IMR-90 (cell line): ENCODE results near the gene COL11A2.

Experiments
- BHLHE40 ChIP-seq: fragments of 150-350 bp; IDR thresholded peaks from 2 replicates; pipeline ENCODE4 v1.6.1; 2016; ENCODE audit warnings: mild to moderate bottlenecking, low read depth, low read length
- CEBPB ChIP-seq: IDR thresholded peaks from 2 replicates; pipeline ENCODE4 v1.6.1; 2012; ENCODE audit warnings: low read depth, low read length, improper control_type of control experiment
- MAFK ChIP-seq: IDR thresholded peaks from 2 replicates; pipeline ENCODE4 v1.6.1; 2012; ENCODE audit warnings: low read depth, low read length, improper control_type of control experiment
- MXI1 ChIP-seq: IDR thresholded peaks from 2 replicates; pipeline ENCODE4 v1.6.1; 2012; ENCODE audit warnings: low read depth, mild to moderate bottlenecking, low read length, moderate library complexity, borderline replicate concordance
- TF ChIP-seq, protein P1 (sequence below): conservative IDR thresholded peaks from 2 replicates; pipeline ENCODE4 v1.5.1; 2012; ENCODE audit warnings: mild to moderate bottlenecking, low read depth, low read length, improper control_type of control experiment
- TF ChIP-seq, protein P2 (sequence below): fragments of 150-350 bp; IDR thresholded peaks from 2 replicates; pipeline ENCODE4 v1.6.1; 2016; ENCODE audit warnings: low read depth, mild to moderate bottlenecking, low read length, moderate library complexity, borderline replicate concordance

DNA sequence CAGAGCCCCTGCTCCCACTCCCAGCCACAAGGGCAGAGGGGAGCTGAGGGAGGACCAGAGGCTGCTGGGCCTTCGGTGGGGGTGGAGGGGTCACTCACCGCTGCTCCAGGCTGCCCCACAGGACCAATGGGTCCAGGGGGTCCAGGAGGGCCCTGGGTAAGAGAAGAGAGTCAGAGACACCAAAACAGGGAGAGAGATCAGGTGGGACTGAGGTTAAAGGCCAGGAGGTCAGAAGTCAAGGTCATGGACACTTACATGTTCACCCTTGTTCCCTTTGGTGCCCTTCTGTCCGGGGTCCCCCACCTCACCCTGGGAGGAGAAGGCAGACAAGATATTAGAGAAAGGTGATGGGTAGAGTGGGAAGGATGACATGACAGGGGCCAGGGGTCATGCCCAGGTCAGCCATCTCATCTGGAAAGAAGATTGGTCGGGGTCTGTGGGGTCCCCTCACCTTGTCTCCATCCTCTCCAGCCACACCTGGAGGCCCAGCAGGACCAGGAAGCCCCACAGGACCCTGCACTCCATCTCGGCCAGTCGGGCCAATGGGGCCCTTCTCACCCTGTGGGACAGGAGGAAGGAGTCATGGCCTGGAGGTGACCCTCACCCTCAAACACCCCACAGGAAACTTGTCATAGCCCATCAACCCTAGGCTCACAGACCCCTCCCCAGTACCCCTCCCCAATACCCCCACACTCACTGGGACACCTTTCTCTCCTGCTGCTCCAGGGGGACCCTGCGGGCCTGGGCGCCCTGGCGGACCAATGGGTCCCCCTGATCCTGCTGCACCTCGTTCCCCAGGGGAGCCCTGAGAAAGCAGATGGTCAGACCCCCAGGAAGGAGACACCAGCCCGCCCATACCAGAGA is 21.0 kb downstream of the COL11A2 start:
- TF ChIP-seq BHLHE40: no peak
- TF ChIP-seq, protein P1, sequence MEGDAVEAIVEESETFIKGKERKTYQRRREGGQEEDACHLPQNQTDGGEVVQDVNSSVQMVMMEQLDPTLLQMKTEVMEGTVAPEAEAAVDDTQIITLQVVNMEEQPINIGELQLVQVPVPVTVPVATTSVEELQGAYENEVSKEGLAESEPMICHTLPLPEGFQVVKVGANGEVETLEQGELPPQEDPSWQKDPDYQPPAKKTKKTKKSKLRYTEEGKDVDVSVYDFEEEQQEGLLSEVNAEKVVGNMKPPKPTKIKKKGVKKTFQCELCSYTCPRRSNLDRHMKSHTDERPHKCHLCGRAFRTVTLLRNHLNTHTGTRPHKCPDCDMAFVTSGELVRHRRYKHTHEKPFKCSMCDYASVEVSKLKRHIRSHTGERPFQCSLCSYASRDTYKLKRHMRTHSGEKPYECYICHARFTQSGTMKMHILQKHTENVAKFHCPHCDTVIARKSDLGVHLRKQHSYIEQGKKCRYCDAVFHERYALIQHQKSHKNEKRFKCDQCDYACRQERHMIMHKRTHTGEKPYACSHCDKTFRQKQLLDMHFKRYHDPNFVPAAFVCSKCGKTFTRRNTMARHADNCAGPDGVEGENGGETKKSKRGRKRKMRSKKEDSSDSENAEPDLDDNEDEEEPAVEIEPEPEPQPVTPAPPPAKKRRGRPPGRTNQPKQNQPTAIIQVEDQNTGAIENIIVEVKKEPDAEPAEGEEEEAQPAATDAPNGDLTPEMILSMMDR: no peak
- TF ChIP-seq MXI1: no peak
- TF ChIP-seq, protein P2, sequence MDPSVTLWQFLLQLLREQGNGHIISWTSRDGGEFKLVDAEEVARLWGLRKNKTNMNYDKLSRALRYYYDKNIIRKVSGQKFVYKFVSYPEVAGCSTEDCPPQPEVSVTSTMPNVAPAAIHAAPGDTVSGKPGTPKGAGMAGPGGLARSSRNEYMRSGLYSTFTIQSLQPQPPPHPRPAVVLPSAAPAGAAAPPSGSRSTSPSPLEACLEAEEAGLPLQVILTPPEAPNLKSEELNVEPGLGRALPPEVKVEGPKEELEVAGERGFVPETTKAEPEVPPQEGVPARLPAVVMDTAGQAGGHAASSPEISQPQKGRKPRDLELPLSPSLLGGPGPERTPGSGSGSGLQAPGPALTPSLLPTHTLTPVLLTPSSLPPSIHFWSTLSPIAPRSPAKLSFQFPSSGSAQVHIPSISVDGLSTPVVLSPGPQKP: no peak
- TF ChIP-seq MAFK: no peak
- TF ChIP-seq CEBPB: no peak
